Heart left ventricle (tissue), 16 donors: Measurements from ENCODE around the gene ESPNL. TPM values are rescaled to one million over a fixed set of nuclear protein-coding genes. Genes with fewer than 3 reads are reported as not detected.

ENCODE experiments used
- ATAC-seq, 4 donors: fragments of 200-7000 bp; cut with Tn5 transposase; one replicate each; pipeline ENCODE4 v1.9.1; 2020 to 2022; ENCODE audit warnings: moderate library complexity in 4 of 4, mild to moderate bottlenecking in 3 of 4, moderate number of reproducible peaks in 1 of 4
- DNase-seq, 5 donors: peaks; one replicate each; pipeline ENCODE4 v3.0.0-alpha.2; 2020
- H3K27ac ChIP-seq, 12 donors: fragments of 200-600 bp; sonication (generic) in 4 of 12; one replicate each; pipeline versions ENCODE4 v1.5.0 to v1.8.0; 2016 to 2022; ENCODE audit warnings: mild to moderate bottlenecking in 2 of 12
- H3K27me3 ChIP-seq, 9 donors: fragments of 200-600 bp; sonication (generic) in 2 of 9; one replicate each; pipeline versions ENCODE4 v1.5.1 to v1.8.0; 2016 to 2022; ENCODE audit warnings: mild to moderate bottlenecking in 3 of 9
- H3K36me3 ChIP-seq, 9 donors: fragments of 200-600 bp; sonication (generic) in 2 of 9; one replicate each; pipeline versions ENCODE4 v1.5.0 to v1.8.0; 2018 to 2022; ENCODE audit warnings: mild to moderate bottlenecking in 2 of 9
- H3K4me1 ChIP-seq, 12 donors: fragments of 200-600 bp; sonication (generic) in 4 of 12; one replicate each; pipeline versions ENCODE4 v1.5.0 to v1.8.0; 2016 to 2022; ENCODE audit warnings: mild to moderate bottlenecking in 3 of 12
- H3K4me3 ChIP-seq, 12 donors: fragments of 200-600 bp; sonication (generic) in 4 of 12; one replicate each; pipeline versions ENCODE4 v1.5.0 to v1.8.0; 2017 to 2022; ENCODE audit warnings: mild to moderate bottlenecking in 9 of 12, moderate library complexity in 4 of 12
- H3K9me3 ChIP-seq, 12 donors: fragments of 200-600 bp; sonication (generic) in 4 of 12; one replicate each; pipeline versions ENCODE4 v1.5.0 to v1.8.0; 2016 to 2022; ENCODE audit warnings: mild to moderate bottlenecking in 1 of 12
- POLR2A ChIP-seq, 2 donors: fragments of 450-650 bp; IDR thresholded peaks; one replicate each; pipeline ENCODE4 v1.6.1; 2017; ENCODE audit warnings: antibody characterized with exemption in 2 of 2, mild to moderate bottlenecking in 2 of 2, moderate library complexity in 2 of 2
- WGBS, 4 donors: extraction: QIAGEN DNeasy Blood & Tissue Kit in 2 of 4; methylation state at CpG; one replicate each; pipeline versions ENCODE4 v1.1.5 to v1.1.7; 2013 to 2018; 5-methylcytosine and 5-hydroxymethylcytosine counted together
- intact Hi-C, 10 donors: fragments of 100-400 bp; cut with DNase I; formaldehyde crosslinking; loops; one replicate each; pipeline versions ENCODE4 v1.11.1 to v1.14.2; 2022
- polyA plus RNA-seq, 2 donors: library from polyadenylated mRNA; stranded (reverse); fragments of 200-250 nt; gene quantifications; one replicate each; pipeline ENCODE4 v1.2.3, GENCODE V29; 2013
- total RNA-seq, 9 donors: library from RNA; depleted of rRNA in 2 of 9; stranded (reverse); fragments of >200 nt in 2 of 9; fragmentation: NEBNext Ultra II Directional in 3 of 9; extraction: Animal tissue kit (Norgen Biotek cat#: 25700) in 3 of 9; gene quantifications; one replicate each; pipeline versions ENCODE4 v1.1.0 to v1.2.4, GENCODE V29; 2016 to 2023
- TF ChIP-seq, protein P1 (sequence below), 12 donors: fragments of 200-600 bp; sonication (generic) in 4 of 12; IDR thresholded peaks; one replicate each; pipeline versions ENCODE4 v1.5.0 to v1.8.0; 2018 to 2022; ENCODE audit warnings: antibody characterized with exemption in 12 of 12, mild to moderate bottlenecking in 5 of 12
- donor health status: ischemic (EF 13 %, LVEDD 7.1; RV severe dilation, severe dysfunction).
- donor health status: healthy with polysubstance abuse.
- donor health status: DM: no; HTN: yes; CAD: no.
- donor health status: DM: no; HTN: no; CAD: no.
- donor health status: ischemic (EF 25% LVEDD 6.9; RV normal size, moderate dysfunction).
- donor health status: ischemic (EF 25% LVEDD 5.7; RV mildly dilated, moderate dysfunction).
- donor health status: healthy.
- donor health status: DM: yes; HTN: yes; CAD: no.
- donor health status: ischemic (EF 35%, LVEDD 5.7; RV mildly dilated, moderate dysfunction).
- donor health status: nonischemic (EF 11% LVEDD 7.7; RV severe dilation, severe dysfunction).
- donor health status: DM: yes; HTN: yes; CAD: no.
- donor health status: PGD.
- donor health status: ischemic (EF 29% LVEDD 5.4; RV normal size, mild dysfunction).
- donor health status: nonischemic (EF 23%, LVEDD 6.1; RV moderate dilation, normal function).

ESPNL gene
- total and polyA plus RNA-seq, 11 donors = 0.05 to 1.2 (median 0.27) TPM; not detected in 2

DNA sequence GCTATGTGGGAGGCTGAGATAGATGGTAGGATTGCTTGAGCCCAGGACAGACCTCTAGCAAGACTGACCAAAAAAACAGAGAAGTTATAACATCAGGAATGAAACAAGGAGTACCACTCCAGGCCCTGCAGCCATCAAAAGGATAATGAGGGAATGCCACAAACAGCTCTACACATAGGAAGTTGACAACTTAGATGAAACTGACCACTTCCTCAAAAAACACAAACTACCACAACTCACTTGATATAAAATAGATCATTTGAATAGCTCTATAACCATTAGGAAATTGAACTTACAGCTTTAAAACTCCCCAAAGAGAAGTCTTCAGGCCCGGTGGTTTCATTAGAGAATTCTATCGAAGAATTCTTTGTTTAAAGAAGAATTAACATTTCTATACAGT is 12.9 kb upstream of the ESPNL start:
- no peak for TF ChIP-seq POLR2A (IDR thresholded peaks at IDR 0.05)
- TF ChIP-seq, protein P1, sequence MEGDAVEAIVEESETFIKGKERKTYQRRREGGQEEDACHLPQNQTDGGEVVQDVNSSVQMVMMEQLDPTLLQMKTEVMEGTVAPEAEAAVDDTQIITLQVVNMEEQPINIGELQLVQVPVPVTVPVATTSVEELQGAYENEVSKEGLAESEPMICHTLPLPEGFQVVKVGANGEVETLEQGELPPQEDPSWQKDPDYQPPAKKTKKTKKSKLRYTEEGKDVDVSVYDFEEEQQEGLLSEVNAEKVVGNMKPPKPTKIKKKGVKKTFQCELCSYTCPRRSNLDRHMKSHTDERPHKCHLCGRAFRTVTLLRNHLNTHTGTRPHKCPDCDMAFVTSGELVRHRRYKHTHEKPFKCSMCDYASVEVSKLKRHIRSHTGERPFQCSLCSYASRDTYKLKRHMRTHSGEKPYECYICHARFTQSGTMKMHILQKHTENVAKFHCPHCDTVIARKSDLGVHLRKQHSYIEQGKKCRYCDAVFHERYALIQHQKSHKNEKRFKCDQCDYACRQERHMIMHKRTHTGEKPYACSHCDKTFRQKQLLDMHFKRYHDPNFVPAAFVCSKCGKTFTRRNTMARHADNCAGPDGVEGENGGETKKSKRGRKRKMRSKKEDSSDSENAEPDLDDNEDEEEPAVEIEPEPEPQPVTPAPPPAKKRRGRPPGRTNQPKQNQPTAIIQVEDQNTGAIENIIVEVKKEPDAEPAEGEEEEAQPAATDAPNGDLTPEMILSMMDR (IDR thresholded peaks at IDR 0.05) = no peak
- Histone ChIP-seq H3K27me3 (no peaks in the 10 kb centered on the region), H3K4me1 (peaks cover 0 to 10% (median 0%) of the 10 kb centered on the region in 12 donors), H3K9me3 (no peaks in the 10 kb centered on the region), H3K4me3 (no peak overlapping the region), H3K36me3 (peaks cover 0 to 33% (median 23%) of the 10 kb centered on the region in 9 donors), H3K27ac (peak overlapping the region in 1 of 12 donors; percentile 48)
- WGBS, 4 donors = 83 to 92% (median 89%) methylated on average over 2 of the region's 2 CpGs
- DNase-seq (no peak), ATAC-seq (no peak)
- intact Hi-C loops = no loop called here

DNA sequence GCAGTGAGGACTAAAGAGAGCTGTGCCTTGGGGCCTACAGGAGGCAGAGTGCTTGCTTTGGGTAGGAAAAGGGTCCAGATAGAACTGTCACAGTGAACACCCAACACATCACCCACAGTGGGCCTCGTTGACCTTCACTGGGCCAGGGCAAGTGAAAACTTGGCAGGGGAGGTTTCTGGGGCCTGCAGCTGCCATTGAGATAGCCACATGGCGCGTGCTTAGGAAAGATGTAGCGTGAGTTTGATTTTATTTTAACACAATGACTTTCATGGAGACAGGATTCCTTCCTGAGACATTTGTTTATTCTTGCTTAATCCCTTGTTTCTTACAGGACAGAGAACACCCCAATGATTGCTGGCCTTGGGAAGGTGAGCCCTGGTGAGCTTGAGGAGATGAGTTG is 9.3 kb upstream of the ESPNL start:
- H3K27ac ChIP-seq = no peak overlapping the region
- ATAC-seq (no peak), DNase-seq (no peak)
- peaks cover 0 to 10% (median 0%) of the 10 kb centered on the region in 12 donors for H3K4me1 ChIP-seq
- no peak for TF ChIP-seq POLR2A (IDR thresholded peaks at IDR 0.05)
- TF ChIP-seq, protein P1 (IDR thresholded peaks at IDR 0.05) = no peak
- no peak overlapping the region for H3K4me3 ChIP-seq
- peaks cover 0 to 4% (median 0%) of the 10 kb centered on the region in 9 donors for H3K36me3 ChIP-seq
- H3K27me3 ChIP-seq = no peaks in the 10 kb centered on the region
- 82 to 91% (median 90%) methylated on average over 4 of the region's 4 CpGs for WGBS, 4 donors
- intact Hi-C loops = no loop called here
- H3K9me3 ChIP-seq = no peaks in the 10 kb centered on the region

DNA sequence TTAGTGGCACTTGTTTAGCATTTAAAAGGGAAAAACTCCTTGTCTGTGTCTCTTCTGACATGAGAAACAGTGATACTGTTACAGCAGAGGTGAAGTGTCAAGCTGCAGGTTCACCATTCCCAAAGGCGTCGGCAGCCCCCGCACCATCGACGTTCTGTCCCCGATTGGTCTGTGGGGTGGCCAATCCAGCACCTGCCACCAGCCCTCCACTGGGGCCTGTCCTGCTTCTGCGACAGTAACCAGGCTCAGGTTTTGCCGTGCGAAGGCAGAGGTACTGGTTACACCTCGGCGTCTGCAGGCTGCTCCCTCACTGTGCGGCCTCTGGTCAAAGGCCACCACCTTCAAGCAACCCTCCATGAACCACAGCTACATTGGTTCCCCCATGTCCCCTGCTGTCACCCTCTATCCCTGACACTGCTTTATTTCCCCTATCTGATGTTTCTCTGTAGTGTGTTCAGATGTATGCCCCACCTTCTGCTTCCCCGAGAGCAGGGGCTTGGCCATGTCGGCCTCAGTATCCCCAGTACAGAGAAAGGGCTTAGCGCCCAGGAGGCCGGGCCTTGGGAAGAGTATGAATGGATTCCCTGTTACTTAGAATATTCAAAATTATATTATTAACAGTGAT is 8.6 kb upstream of the ESPNL start:
- Histone ChIP-seq H3K36me3 (peaks cover 0 to 4% (median 0%) of the 10 kb centered on the region in 9 donors), H3K9me3 (no peaks in the 10 kb centered on the region), H3K4me3 (no peak overlapping the region), H3K27ac (no peak overlapping the region), H3K27me3 (no peaks in the 10 kb centered on the region), H3K4me1 (peaks cover 0 to 10% (median 0%) of the 10 kb centered on the region in 12 donors)
- DNase-seq (no peak), ATAC-seq (no peak)
- 88 to 94% (median 93%) methylated on average over 16 of the region's 16 CpGs for WGBS, 4 donors
- no peak for TF ChIP-seq POLR2A (IDR thresholded peaks at IDR 0.05)
- TF ChIP-seq, protein P1 (IDR thresholded peaks at IDR 0.05) = no peak
- intact Hi-C loops = no loop called here

DNA sequence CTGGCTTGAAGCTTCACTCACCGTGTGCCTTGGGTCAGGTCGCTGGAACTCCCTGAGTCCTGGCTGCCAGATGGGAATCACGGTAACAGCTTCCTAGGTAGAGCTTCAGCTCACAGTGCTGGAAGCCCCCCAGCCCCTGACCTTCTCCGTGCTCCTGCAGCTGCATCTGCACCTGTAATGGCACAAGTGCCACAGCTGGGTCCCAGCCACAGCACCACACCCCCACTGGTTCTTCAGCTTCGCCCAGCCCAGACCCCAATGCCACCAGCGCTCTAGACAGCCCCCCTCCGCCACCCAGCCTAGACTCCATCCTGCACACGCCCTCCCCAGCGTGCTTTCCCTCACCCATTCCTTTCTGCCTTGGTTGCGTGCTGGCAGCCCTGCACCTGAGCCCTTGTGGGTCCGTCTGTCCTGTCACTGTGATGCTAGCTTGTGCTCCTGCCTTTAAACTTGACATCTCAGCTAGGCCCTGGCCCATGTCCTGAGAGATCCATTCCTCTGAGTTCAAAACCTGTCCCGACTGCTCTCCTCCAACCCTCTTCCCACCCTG is 7.6 kb upstream of the ESPNL start:
- TF ChIP-seq, protein P1 (IDR thresholded peaks at IDR 0.05) = no peak
- TF ChIP-seq POLR2A (IDR thresholded peaks at IDR 0.05) = no peak
- Histone ChIP-seq H3K36me3 (peaks cover 0 to 4% (median 0%) of the 10 kb centered on the region in 9 donors), H3K27ac (no peak overlapping the region), H3K9me3 (no peaks in the 10 kb centered on the region), H3K27me3 (no peaks in the 10 kb centered on the region), H3K4me1 (peaks cover 0 to 4% (median 0%) of the 10 kb centered on the region in 12 donors), H3K4me3 (no peak overlapping the region)
- 95 to 97% (median 96%) methylated on average over 12 of the region's 12 CpGs for WGBS, 4 donors
- ATAC-seq (no peak), DNase-seq (no peak)
- intact Hi-C loops = no loop called here
